DMS114 treated with DMSO at 0.1 percent for 48 hours (cell line): ENCODE data around the gene FAT1.
A peak's percentile ranks its signal among the peaks of the same experiment; 100 is the strongest.

ENCODE experiments used
- DNase-seq: peaks from one replicate; lab custom pipeline; 2025; ENCODE audit not compliant: unreplicated experiment; lab: John Stamatoyannopoulos, UW

FAT1 gene

DNA sequence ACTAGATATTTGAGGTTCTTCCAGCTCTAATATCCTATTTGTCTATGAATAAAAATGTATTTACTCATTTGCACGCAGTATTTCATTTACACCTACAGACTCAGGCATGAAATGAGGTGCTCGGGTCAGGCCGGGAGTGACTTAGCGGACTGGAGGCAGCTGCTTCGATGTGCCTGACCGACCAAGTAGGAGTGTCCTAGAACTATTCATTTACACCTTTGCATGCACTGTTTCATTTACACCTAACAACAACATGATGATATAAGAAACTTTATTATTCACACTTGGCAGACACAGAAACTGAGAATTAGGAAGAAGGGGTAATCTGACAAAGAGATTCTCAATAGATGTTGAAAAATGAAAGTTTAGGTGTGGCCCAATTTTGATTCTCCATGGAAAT, 28.7 kb upstream of the FAT1 start:
- no peak for DNase-seq

DNA sequence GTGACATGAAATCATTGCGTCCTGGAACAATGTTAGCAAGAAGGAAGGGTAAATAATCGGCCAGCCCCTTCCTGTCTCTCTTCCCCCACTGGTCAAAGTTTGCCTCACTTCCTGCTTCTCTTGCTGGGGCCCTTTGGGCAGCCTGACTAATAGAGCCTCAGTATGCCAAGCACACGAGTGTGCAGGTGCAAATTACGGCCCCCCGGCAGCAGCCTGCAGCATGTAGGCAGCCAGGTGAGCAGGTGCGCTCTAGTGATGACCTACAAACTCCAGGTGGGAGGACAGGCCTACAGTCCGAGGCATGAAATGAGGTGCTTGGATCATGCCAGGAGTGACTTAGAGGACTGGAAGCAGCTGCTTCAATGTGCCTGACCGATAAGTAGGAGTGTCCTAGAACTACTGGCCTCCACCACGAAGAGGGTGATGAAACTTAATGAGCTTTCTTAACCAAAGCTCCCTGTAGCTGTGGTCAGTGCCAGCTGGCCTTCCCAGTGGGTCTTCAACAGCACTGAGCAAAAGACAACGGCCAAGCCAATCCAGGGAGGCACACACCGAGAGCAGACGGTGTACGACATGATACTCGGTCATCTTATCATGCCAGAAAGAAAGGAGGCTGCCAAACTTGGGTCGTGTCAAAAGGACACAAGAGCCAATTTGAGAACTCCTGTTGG, 26.1 kb upstream of the FAT1 start:
- DNase-seq: no peak

DNA sequence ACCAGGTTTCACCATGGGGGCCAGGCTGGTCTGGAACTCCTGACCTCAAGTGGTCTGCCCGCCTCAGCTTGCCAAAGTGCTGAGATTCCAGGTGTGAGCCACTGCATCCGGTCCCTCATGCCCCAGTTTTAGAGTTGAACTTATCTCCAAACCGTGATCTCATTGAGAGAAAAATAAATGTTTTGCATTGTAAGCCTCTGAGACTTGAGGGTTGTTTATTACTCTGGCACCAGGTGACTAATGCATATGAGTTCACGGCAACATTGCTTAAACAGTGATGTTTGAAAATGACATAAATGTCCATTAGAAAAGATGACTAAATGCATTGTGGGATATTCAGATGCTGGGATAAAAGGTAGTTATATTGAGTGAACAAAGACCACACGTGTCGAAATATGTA, 22.9 kb upstream of the FAT1 start:
- no peak for DNase-seq

DNA sequence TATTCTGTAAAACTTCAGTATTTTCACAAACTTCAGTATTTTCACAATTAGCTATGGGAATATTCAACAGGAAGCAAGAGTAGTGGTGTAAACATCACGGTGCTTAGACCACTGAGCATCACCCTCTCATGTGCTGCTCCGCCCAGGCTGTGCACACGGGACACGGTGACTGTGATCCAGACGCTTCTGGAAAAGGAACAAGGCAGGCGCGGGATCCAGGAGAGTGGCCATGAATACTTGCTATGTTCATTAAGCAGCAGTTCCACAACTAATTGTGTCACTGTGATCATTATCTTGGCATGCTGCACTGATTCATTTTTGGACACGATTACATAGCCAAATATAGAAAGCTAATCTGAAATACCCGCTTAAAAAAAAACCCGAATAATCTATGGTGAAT, 19.6 kb upstream of the FAT1 start:
- no peak for DNase-seq

DNA sequence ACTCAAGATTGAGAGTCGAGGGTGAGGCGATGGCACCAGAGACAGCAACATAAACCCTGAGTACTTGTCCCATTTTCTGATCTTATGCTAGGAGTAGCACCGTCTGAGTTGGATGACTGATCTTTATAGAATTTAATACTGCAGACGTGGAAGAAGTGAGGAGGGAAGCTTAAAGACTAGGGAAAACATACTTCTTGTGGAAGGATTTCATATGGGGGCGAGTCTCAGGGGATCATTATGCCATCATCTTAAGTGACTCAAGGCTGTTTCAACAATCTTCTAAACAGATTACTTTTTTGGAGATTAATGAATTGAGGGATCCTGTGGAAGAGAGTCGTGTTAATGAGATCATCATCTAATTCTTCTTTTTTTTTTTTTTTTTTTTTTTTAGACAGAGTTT, 17.2 kb upstream of the FAT1 start:
- DNase-seq: no peak

DNA sequence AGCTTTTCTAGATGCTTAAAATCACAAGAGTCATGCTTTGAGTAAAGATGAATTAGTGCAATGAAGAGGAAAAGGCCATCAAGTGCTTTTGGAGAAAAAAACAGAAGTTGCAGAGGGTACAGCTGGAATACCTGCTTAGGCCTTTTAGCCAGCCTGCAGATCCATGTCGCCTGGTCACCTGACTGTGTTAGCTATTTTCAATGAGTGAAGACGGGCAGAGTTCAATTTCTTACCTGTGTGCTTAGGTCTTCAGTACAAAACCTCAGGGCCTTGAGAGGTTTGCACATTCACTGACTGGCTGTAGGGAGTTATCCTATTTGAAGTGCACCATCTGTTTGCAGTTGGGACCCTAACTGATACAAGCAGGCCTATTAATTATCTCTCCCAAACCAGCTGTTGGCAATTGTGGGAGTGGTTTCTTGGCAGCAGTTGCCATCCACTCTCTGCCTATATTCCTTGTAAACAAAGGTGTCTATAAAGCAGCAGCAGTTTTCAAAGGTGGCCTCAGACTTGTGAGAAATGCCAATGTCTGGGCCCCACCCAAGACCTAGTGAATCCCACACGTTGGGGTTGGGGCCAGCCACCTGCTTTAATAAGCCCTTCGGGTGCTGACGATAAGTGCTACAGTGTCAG, 16.3 kb upstream of the FAT1 start:
- DNase-seq: no peak

DNA sequence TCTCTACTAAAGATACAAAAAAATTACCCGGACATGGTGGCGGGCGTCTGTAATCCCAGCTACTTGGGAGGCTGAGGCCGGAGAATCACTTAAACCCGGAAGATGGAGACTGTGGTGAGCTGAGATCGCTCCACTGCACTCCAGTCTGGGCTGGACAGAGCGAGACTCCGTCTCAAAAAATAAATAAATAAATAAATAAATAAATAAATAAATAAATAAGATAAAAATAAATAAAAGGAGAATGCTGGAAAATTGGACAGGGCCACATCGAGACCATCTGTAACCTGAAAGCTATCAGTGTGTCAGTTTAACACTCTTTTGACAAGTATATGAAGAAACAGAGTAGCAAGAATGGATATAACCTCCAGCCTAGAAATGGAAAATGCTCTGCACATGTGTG, 15.7 kb upstream of the FAT1 start:
- no peak for DNase-seq

DNA sequence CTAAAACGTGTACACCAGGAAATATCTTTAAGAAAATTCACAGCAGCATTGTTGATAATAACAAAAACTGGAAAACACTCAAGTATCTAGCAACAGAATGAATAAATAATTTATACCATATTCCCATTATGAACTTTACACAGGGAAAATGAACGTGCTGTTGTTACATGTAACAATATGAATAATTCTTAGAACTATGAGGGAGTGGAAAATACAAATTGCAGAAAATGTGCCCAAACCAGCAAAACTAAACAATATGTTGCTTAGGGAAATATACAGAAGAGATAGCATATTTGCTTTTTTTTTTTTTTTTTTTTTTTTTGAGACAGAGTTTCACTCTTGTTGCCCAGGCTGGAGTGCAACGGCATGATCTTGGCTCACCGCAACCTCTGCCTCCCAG, 14.8 kb upstream of the FAT1 start:
- no peak for DNase-seq

DNA sequence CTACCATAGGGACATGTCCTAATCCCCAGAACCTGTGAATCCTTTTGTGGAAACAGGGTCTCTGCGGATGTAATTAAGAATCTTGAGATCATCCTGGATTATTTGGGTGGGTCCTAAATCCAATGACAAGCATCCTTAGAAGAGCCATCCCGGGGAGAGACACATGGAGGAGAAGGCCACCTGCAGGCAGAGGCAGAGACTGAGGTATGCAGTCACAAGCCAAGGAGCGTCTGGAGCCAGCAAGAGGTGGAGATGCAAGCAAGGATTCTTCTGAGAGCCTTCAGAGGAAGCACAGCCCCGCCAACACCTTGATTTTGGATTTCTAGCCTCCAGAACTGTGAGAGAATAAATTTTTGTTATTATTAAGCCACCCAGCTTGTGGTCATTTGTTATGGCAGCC, 13.8 kb upstream of the FAT1 start:
- no peak for DNase-seq

DNA sequence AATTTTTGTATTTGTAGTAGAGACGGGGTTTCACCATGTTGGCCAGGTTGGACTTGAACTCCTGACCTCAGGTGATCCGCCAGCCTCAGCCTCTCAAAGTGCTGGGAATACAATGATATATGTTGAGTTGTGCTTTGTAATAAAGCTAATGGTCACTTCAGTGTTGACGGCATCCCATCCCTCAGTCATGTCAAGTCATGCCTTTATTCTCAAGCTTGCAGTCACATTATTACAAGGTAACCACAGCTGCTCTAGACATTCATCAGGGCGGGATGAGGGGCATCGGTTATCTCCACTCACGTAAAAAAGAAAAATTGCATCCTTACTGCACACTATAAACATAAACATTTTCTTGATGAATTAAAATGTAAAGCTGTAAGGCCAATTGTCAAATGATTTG, 12.8 kb upstream of the FAT1 start:
- no peak for DNase-seq

DNA sequence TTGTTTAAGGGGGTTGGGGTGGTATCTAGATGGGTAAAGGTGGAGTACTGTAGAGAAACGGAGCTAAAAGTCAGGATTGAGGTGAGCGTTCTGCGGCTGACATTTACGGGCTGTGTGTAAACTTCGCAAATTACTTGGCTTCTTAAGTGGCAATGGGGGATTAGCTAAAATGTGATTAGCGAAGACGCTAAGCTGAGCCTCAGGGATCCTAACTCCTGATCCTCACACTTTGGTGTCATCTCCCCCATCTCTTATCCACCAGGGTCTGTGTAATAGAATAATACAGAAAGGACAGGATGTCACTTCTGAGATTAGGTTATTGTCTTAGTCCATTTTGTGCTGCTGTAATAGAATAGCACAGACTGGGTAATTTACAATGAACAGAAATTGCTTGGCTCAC, 10.6 kb upstream of the FAT1 start:
- DNase-seq: no peak

DNA sequence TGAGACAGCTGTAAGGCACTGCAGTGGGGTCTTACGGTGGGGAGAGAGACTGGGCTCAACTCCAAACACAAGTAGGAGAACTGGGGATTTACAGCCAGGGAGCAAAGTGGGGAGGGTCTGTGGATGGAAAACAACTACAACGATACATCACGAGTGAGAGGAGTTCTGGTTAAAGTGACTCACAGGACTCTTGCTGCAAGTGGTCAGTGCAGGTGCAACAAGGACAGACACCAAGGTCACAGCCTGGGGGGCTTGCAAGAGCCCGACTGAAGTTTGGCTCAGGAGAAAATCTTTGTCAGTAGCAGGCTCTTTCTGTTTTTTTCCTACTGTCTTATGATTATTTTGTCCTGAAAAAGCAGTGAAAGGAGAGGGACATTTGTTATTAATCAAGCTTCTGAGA, 10.1 kb upstream of the FAT1 start:
- no peak for DNase-seq

DNA sequence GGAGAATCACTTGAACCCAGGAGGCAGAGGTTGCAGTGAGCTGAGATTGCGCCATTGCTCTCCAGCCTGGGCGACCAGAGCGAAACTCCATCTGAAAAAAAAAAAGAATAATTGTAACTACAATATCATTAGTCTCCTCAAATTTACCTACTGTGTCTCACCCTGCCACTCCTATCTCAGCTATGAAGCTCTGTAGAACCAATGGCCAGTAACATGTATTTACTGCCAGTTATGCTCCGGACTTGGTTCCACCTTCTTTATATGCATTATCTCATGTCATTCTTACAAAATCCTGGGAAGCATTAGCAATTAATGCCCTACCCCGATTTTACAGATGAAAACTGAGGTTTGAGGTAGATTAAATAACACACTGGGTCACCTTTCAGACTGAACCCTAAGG, 7.0 kb upstream of the FAT1 start:
- no peak for DNase-seq

DNA sequence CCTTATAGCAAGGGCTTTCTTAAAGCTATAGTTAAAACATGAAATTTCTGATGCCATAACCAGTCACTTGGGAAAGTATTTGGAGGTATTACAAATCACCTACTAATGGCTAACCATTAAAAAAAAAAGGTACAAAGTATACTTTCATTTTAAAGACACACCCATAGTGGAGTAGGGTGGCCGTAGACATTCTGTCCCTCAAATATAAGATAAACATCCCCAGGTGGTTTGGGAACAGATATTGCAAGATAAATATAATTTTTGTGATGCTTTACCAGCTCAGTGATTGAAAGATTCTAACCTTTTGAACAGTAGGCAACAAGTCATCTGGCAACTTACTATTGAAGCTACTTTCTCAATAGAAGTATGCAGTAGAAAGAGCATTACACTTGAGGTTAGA, 6.2 kb upstream of the FAT1 start:
- DNase-seq: no peak

DNA sequence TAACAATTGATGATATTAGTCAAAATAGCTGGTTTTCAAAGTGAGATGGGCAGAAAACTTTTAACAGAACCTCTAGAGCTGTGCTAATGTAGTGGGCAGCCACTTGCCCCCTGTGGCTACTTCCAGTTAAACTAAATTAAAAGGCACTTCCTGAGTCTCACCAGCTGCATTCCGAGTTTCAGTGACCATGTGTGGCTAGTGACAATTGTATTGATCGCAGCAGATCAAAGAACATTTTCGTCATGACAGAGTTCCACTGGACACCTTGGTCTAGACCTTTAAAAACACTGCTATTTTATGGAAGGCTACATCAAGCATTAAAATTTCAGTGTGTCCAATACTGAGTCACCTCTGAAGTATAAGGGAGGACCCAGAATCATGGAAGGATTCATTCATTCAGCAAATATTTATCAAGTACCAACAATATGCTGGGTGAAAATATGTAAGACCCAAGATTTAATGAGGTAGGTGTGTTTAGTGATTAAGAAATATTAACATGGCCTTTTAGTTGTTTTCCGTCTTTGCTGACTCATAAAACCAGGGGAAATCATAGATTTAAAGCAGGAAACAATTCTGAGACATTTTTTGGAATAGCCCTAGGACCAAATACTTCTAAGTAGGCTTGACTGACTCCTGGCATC, 5.1 kb upstream of the FAT1 start:
- DNase-seq: no peak

DNA sequence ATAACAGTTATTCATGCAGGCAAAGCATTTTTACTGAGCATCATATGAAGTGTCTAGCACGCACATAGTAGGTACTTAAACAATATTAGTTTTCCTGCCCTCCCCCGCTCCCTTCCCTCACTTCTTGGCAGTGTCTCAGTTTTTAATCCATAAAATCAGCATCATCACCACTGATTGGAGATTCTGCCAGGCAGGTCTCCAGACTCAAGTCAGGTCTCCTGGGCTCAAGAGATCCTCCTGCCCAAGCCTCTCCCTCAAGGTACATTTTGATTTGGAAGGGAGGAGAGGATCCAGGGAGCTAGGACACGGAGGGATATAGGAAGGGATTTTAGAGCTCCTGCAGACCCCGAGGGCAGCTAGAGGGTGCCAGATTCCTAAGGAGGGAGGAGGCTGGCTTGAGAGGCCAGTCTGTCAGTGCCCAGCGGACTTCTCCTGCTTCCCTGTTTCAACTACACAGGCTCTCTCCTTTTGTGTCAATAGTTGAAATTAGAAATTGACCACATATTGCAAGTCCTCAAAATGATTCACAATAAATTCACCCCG, 4.4 kb upstream of the FAT1 start:
- no peak for DNase-seq

DNA sequence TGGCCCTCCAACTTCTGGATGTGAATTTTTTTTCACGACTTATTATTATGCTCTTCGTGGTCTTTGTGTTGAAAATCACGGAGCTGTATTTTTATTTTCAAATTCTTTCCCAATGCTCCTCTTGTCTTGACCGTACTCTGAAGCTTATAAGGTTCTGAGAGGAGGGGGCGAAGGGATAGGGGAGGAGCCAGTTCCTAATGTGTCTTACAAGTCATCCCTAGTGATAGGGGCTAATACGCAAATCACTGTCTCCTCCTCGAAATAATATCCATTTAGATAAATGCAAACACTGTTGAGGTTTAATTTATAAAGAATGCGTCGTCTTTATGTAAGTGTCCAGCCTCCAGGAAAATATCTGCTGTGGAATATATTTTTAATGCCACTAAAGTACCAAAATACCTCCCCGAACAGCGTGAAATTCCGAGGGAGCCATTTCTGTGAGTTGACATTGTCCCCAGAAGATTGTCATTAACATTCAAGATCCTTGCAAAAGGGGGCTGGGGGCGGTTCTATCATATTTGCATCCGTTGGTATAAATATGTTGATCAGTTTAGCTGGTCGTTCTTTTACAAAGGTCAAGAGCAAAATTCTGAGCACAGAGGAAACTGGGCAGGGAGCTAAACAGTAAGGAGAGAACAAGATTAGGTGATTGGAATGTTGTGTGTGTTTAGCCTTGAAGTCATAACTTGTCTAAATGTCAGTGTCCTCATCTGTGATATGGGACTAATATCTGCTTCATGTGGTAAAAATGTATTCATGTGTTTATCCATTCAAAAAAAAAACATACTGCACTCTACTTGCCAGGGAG, 3.7 kb upstream of the FAT1 start:
- peak; percentile 9 for DNase-seq

DNA sequence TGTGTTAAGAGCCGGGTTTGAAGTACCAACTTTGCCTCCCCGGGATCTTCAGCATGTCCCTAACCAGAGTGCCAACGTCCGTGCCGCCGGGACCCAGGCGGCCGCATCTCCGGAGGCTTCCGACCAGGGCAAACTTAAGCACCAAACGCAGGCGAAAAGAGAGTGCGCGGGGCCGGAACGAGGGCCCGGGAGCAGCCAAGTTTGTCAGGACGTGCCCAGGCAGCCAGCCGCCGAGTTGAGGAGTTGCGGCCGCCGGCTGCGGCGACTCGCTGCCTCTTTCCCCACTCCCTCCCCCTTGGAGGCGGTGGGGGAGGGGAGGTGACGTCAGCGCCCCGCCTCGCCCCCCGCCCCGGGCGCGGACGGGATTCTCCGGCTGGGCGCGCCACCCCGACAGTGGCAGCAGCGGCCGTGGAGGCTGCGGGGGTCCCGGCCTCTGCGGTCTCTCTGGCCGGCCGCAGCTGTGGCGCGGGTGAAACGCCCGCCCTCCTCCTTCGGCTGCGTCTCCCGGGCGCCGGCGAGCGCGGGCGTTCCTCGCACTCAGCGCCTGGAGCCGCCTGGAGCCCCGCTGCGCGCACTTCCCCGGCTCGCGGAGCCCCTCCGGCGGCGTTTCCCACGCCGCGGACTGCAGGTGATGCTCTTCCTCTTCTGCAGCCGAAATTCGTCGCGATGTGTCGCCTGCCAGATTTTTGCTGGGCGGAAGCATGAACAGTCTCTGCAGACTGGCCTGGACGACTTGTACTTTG, 2.9 kb upstream of the FAT1 start:
- DNase-seq: peak; percentile 46

DNA sequence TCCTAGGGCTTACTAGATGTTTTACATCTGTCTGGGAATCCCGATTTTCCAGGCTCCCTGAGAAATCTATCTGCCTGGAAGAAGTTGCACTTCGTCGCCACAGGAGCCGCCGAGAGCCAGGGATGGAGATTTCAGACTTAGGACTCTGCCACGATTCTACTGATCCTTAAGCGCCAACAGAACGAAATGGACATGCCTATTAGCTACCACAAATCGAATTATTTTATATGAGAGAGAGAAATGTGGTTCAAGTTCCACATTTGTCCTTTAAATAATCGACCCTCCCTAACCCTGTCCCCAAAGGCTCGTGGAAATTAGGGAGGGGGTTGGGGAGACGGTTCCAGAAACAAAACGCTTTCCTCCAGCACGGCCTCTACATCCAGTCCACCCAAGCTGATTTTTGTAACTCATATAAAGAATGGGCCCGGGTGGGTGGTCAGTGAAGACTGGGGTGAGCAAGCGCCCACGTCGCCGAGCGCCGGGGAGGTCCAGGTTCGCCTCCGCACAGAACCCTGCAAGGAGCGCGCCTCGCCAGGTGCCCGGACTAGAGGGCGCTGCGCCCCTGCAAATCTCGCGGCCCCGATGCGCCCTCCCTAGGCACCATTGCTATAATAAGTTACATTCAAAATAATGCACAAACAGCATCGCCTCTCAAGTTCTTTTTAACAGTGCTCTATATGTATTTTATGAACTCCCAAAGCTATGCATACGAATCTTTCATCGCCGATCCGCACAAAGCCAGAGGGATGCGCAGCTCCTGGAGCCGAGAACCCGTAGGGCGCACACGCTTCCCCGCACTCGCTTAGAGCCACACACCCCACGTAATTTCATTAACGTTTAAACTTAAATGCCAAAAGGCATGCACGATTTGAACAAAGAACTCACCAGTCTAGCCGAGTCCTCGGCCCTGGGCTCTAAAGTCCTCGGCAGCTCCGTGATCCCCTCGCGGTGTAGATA, 2.1 kb upstream of the FAT1 start:
- DNase-seq: peak; percentile 55
